ELR (cell line): ENCODE data around the gene HOMER3.

Source experiments
- DNase-seq: peaks from one replicate; pipeline ENCODE4 v3.0.0-alpha.2; 2015; ENCODE audit warnings: low read depth

Gene HOMER3

DNA sequence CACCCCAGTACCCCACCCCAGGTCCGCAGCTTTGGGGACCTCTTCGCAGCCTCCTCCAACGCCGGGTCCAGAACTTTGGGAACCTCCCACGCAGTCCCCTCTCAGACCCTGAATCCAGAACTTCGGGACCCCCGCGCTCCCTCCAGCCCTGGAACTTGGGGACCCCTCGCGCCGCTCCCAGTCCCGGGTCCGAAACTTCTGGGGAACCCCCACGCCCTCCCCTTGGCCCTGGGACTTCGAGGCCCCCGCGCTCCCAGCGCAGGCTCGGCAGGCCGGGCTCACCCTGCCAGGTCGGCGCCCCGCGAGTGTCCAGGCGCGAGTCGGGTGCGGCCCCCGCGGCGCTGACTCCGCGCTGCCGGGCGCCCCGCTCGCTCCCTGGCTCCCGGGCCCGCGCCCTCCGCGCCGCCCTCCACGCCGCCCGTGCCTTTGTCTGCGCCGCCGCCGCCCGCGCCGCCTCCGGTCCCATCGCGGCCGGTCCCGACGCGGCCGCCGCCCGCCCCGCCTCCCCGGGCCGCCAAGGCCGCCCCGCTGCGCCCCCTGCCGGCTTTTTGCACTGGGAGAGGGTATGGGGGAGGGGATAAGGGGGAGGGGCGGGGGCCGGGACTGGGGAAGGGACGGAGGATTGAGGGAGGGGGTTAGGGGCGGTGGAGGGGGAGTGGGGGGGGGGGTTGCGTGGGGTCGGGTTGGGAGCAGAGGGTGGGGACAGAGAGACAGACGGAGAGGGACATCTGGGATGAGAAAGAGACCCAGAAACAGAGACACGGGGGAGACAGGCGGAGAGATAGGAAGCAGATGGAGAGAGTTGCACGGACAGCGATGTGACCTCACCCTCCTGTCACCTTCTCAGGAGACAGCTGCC, at the start of gene HOMER3:
Gene HOMER3 (minus strand): TSS at position 449 of the 859 bp plus-strand sequence. CDS start 2,235 bp downstream, outside the sequence.
- DNase-seq, result peak; percentile 76

DNA sequence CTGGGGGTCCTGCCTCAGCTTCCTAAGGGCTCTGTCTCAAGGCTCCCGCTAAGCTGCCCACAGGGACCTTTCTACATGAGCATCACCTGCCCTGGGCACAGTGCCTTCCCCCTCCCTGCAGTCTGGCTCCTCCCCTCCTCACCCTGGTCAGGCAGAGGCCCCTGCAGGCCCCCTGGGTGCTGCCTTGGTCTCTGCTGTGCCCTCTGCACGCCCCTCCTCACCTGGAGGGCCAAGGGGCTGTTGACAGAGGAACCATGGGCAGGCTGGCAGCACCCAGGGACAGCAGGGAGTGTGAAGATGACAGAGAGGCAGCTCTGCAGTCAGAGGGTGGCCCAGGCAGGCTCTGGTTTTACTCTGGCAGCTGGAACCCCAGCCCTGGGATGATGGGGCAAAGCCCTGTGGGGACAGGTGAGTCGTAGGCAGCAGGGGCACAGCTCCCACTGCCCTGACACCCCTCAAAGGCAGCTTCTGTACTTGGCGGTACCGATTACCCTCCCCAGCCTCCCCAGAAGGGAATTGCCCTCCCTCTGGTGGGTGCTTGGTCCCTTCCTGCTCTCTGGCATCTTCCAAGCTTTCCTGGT, 49.2 kb upstream of the HOMER3 start:
- DNase-seq, result no peak

DNA sequence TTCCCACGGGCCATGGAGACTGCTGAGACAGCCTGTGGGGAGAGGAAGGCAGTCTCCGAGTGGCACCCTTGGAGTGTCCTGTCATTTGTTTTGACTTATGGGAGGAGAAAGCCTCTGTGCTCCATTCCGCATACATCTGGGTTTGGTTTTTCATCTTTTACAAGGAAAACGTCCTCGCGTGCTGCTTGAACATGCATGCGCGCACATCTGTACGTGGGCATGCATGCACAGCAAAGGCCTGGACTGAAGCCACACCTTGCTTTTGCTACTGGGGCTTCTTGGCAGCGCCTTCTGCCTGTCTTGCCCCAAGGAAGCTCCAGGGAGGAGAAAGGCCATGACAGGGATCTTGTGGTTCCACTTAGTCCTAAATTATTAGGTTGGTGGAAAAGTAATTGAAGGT, 48.3 kb upstream of the HOMER3 start:
- DNase-seq, result no peak

DNA sequence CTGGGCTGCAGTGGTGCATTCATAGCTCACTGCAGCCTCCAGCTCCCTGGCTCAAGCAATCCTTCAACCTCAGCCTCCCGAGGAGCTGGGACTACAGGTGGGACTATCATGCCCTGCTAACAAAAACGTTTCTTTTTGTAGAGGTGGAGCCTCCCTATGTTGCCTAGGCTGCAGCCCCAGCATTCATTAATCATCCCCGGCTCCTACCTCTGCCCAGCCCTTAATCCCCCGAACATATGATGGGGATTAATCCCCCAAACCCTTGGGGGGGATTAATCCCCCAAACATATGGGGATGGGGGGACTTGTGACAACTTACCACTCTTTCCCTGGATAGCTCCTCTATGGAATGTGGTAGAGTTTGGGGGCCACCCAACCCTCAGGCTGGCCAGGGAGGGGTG, 46.4 kb upstream of the HOMER3 start:
- DNase-seq, result no peak

DNA sequence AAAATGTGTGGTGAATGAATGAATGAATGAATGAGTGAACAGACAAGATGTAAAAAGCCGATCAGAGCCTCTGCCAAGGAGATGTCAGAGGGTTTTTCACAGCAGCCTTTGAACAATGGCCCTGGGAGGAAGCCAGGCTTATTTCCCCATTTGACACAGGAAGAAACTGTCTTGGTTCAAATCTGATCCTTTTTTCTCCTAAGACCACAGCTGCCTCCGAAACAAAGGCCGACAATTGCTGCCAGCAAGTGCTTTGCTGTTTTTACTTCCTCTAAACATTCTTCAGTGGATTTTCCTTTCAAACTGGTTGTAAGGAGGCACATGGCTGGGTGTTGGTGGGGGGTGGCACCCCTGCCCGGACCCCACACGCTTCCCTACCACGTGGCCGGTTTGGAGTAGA, 44.2 kb upstream of the HOMER3 start:
- no peak for DNase-seq

DNA sequence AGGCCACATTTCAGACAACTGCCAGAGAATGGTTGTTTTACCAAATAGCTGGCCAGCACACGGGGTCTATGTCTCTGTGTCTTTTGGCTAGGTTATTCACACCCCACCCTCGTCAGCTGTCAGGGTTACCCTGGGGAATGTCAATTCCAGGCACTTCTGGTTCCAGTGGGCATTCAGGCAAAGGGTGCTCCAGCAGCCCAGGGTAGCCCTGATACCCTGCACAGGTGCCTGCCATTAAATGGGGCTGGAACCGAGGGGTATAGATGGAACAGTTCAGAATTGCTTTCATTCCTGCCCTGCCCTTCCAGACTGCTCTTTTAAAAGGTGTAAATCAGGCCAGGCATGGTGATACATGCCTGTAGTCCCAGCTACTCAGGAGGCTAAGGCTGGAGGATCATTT, 43.2 kb upstream of the HOMER3 start:
- no peak for DNase-seq

DNA sequence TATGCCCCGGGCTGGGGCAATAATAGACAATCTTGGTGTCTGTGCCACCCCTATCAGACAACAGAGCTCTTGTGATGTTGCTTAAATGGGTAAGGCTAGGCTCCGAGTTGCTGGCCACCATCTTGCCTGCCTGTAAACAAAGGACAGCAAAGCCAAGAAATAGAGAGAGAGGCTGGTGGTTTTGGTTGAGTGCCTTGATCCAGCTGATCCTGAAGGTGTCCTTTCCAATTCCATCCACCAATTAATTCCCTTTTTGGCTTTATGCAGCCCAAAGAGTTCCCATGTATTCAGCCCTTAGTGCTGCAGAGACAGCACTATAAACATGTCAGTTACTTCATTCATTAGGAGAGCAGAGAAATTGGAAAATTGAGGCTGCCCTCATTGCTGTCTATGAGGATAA, 41.7 kb upstream of the HOMER3 start:
- no peak for DNase-seq

DNA sequence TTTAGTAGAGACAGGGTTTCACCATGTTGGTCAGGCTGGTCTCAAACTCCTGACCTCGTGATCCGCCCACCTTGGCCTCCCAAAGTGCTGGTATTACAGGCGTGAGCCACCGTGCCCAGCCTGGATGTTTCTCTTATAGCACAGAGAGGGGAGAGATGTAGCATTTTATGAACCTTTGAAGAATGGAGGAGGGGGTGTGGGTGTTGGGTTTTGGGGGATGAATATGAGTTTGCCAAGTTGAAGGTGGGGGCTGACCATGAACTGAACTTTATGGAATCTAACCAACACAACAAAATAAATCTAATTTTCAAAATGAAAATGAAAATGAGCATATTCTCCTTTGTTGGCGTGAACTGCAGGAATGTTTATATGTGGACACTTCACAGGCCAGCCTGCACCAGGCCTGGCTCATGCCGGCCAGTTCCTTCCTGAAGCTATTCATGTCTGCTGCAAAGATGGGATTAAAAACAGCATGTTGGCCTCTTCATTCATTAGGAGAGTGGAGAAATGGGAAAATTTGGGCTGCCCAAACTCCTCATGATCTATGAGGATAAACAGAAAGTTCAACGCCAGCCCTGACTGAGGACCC, 39.5 kb upstream of the HOMER3 start:
- no peak for DNase-seq

DNA sequence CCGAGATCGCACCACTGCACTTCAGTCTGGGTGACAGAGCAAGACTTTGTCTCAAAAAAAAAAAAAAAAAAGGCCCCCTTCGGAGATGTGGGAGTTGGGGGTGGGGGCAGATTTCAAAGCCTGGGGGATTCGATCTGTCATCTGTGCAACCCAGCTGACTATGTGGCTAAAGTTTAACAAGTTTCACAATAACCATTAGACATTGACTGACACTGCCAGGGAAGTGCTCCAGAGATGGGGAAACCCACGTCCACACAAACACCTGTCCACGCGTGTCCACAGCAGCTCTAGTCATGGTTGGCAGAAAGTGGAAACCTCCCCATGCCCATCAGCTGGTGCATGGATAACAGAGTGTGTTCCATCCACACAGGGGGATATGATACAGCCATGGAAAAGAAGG, 37.6 kb upstream of the HOMER3 start:
- no peak for DNase-seq

DNA sequence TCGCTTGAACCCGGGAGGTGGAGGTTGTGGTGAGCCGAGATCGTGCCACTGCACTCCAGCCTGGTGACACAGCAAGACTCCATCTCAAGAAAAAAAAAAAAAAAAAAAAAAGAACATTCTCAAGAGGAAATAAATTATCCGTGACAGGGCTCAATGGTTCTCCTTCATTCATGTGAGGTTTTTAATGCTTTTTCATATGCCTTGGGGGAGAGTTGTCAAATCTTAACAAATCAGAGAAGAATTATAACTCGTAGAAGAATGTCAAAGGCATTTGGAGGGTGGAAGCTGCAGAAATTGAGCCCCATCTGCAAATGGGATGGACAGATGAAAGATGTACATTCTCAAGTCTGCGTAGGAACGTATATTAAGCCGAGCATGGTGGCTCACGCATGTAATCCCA, 34.9 kb upstream of the HOMER3 start:
- DNase-seq, result no peak

DNA sequence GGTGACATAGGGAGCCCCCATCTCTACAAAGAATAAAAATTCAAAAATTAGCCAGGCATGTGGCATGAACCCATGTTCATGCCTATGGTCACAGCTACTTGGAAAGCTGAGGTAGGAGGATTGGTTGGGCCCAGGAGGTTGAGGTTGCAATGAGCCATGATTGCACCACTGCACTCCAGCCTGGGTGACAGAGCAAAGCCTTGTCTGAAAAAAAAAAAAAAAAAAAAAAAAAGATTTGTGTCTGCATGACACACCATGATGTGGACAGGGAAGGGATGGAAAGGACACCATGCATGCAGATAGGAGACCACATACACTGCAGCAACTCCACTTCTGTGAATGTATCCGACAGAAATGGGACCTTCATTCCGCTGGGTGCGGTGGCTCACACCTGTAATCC, 34.0 kb upstream of the HOMER3 start:
- DNase-seq, result peak; percentile 89

DNA sequence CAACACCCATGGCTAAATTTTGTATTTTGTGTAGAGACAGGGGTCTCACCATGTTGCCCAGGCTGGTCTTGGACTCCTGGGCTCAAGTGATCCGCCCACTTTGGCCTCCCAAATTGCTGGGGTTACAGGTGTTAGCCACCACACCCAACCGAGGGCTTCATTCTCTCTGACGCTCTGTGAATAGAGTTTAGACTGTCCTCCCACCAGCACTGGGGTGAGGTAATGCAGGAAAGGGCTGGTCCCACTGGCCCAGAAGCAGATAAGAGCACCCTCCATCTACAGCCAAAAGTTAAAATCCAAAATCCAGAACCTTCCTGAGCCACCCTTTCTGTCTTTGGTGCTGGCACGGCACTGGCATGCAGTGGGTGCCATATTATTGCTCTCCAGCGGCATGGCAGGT, 31.8 kb upstream of the HOMER3 start:
- no peak for DNase-seq

DNA sequence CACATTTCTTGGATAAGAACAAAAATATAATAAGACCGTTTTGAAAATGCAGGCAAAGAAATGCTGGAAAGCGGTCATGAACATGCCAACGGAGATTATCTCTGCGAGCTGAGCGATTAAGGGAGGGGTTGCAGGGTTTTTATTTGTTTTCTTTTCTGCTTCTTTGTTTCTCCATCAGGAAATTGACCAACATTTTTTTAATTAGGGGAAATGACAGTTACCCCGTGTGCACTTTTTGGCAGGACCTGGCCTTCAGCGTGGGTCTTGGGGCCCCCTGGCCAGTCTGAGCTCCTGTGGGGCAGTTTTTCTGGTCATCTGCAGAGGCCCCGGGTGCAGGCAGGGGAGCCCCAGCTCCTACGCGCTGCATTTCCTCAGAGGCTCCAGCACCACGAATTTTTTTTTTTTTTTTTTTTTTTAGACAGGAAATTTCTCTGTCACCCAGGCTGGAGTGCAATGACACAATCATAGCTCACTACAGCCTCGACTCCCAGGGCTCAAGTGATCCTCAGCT, 31.3 kb upstream of the HOMER3 start:
- DNase-seq, result peak; percentile 73

DNA sequence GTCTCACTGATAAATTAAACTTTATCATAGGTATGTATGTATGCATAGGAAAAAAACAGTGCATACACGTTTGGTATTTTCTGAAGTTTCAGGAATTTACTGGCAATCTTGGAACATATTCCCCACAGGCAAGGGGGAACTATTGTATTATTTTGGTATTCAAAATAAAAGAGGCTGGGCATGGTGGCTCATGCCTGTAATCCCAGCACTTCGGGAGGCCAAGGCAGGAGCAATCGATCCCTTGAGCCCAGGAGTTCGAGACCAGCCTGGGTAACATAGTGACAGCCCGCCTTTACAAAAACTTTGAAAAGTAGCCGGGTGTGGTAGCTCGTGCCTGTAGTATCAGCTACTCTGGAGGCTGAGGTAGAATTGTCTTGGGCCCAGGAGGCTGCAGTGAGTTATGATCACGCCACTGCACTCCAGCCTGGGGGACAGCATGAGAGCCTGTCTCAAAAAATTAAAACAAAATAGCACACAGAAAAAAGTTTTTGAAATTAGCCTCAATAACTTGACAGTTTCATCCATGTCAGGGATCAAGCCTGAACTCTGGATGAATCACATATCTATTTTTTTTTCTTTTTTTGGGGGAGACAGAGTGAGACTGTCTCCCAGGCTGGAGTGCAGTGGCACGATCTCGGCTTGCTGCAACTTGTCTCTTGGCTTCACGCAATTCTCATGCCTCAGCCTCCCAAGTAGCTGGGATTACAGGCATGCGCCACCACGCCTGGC, 29.1 kb upstream of the HOMER3 start:
- DNase-seq, result no peak

DNA sequence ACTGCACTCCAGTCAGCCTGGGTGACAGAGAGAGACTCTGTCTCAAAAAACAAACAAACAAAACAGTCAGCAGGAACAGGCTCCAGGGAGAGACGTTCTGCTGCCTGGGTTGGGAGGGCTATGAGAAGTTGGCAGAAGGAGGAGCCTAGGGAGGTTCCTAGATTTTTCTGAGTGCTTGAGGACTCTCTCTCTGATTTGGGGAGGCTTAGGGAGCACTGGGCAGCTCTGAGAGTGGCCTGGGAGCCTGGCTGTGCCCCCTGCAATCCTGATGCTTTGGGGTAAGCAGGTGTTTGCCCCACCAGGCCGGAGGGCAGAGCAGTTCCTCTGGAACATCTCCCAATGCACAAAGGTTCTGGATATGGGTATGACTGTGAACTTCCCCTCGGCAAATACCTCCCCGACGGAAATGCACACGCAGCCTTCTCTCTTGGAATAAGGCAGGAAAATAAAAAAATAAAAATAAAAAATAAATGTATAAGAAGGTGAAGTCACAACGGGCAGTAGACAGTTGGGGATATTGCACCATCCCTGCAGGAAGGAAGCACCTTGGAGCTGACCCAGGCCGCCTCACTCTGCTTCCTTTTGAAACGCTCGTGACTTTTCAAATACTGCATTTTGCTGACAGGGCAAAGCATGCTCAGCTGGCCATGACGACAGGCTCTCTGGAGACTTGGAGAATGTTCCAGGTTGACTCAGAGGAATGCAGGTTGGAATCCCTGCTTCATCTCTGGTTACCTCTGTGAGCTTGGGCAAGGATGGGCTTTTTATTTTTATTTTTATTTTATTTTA, 26.5 kb upstream of the HOMER3 start:
- DNase-seq, result peak; percentile 83

DNA sequence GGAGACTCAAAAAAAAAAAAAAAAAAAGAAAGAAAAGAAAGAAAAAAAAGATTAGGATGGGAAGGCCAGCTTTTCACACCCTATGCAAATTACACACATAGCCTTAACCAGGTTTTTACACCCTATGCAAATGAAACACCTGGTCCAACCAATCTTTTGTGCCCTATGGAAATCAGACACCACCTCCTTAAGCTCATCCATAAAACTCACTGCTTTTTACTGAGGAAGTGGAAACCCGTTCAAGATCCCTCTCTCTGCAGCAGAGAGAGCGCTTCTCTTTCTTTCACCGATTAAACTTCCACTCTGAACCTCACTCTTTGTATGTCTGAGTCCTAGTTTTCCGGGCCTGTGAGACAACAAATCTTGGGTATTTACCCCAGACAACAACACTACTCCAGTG, 25.3 kb upstream of the HOMER3 start:
- no peak for DNase-seq

DNA sequence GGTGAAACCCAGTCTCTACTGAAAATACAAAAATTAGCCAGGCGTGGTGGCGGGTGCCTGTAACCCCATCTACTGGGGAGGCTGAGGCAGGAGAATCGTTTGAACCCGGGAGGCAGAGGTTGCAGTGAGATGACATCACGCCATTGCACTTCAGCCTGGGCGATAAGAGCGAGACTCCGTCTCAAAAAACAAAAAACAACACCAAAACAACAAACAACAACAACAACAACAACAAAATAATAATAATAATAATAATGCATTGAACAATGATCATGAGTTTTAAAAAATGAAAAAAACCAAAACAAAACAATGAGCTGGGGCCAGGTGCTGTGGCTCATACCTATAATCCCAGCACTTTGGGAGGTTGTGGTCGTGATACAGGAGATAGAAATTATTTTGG, 23.1 kb upstream of the HOMER3 start:
- DNase-seq, result no peak

DNA sequence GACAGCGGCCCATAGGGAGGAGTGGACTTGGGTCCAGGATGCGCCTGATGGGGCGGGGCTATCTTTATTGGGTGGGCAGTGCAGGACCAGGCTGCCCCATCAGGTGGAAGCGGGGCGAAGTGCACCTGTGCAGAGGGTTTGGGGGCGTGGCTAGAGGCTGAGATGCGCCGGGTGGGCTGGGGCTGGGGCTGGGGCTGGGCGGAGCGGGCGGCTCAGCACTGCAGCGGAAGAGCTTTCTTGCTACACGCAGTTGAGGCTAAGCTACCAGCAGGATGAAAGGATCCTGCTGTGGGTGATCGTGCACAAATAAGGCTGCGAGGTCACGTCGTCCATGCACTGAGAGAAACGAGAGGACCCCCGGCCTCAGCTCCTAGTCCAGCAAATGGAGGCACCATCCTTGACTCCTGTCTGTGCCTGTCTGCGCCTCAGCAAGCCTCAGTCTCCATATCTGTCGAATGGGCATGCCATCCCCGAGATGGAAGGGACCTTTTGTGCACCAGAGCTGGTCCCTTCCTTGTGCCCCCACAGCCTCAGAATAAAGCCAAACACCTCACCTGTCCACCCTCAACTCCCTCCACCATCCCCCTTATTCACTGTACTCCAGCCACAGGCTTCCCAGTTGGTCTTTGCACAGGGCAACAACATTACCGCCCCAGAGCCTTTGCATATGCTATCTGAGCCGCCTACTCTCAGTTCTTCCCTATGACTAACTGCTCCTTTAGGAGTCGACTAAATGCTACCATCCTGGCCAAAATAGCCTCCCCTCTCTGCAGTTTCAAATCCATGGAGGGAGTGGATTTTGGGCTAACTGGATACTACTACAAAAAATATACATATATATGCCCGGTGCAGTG, 21.0 kb upstream of the HOMER3 start:
- no peak for DNase-seq

DNA sequence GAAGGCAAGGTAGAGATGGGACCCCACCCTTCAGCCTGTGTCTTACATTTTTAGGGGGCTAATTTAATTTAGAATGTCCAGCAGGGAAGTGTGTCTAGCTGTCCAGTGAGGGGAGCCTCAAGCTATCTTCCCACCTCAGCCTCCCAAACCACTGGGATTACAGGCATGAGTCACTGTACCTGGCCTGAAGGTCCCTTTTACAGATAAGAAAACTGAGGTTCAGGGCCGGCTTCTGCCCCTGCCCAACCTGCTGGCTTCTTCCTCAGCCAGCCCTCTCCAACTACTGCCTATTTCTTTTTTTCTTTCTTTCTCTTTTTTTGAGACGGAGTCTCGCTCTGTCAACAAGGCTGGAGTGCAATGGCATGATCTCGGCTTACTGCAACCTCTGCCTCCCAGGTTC, 19.4 kb upstream of the HOMER3 start:
- no peak for DNase-seq

DNA sequence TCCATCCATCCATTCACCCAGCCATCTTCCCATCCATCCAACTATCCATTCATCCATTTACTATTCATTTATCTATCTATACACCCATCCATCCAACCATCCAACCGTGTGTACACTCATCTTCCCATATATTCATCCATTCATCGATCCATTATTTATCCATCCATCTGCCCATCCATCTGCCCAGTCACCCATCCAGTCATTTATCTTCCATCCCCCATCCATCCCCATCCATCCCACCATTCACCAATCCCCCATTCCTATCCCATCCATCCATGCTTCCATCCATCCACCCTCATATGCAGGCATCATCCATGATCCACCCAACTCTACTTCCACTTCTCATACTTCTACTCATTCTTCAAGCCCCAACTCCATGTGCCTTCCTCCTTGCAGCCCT, 14.0 kb upstream of the HOMER3 start:
- no peak for DNase-seq

DNA sequence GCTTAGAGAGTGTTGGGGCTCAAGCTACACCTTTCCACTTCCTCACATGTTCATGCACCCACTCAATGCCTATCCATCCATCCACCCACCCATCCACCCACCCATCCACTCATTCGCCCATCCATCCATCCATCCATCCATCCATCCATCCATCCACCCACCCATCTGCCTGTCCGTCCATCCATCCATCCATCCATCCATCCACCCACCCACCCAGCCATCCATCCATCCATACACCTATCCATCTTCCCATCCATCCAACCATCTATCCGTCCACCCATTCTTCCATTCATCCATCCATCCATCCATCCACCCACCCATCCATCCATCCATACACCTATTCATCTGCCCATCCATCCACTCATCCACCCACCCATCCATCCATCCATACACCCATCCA, 13.1 kb upstream of the HOMER3 start:
- no peak for DNase-seq
